Fibroblast of the conjunctiva (primary cell): ENCODE measurements around the gene NFIA.
A peak's percentile ranks its signal among the peaks of the same experiment; 100 is the strongest.

Experiments used
- DNase-seq: peaks from one replicate; pipeline ENCODE4 v3.0.0-alpha.2; 2010; ENCODE audit warnings: low read depth

The NFIA gene

GRCh38 chr1:61299463-61299862, 217.1 kb downstream of the NFIA start:
- DNase-seq = no peak

- DNase-seq = no peak
Measured at GRCh38 chr1:61300899-61301298, 218.5 kb downstream of the NFIA start.

- peak; percentile 84 for DNase-seq
Measured at GRCh38 chr1:61301824-61302657, 219.7 kb downstream of the NFIA start.

GRCh38 chr1:61307422-61308142, 225.2 kb downstream of the NFIA start:
- DNase-seq = no peak

GRCh38 chr1:61310057-61310456, 227.7 kb downstream of the NFIA start:
- DNase-seq = no peak

GRCh38 chr1:61310538-61310937, 228.2 kb downstream of the NFIA start:
- DNase-seq = no peak

GRCh38 chr1:61313906-61314422, 231.6 kb downstream of the NFIA start:
- DNase-seq = no peak

GRCh38 chr1:61315011-61315410, 232.7 kb downstream of the NFIA start:
- no peak for DNase-seq

- DNase-seq = no peak
Measured at GRCh38 chr1:61316493-61316892, 234.1 kb downstream of the NFIA start.

- peak; percentile 89 for DNase-seq
Measured at GRCh38 chr1:61318319-61319125, 236.2 kb downstream of the NFIA start.

- no peak for DNase-seq
Measured at GRCh38 chr1:61320575-61320974, 238.2 kb downstream of the NFIA start.

- no peak for DNase-seq
Measured at GRCh38 chr1:61322008-61322744, 239.8 kb downstream of the NFIA start.

- no peak for DNase-seq
Measured at GRCh38 chr1:61322769-61323168, 240.4 kb downstream of the NFIA start.

- no peak for DNase-seq
Measured at GRCh38 chr1:61323681-61324328, 241.4 kb downstream of the NFIA start.

- no peak for DNase-seq
Measured at GRCh38 chr1:61326713-61327112, 244.4 kb downstream of the NFIA start.

GRCh38 chr1:61327436-61327835, 245.1 kb downstream of the NFIA start:
- no peak for DNase-seq

GRCh38 chr1:61329556-61329955, 247.2 kb downstream of the NFIA start:
- no peak for DNase-seq

- DNase-seq = no peak
Measured at GRCh38 chr1:61330018-61330417, 247.7 kb downstream of the NFIA start.

GRCh38 chr1:61330571-61330970, 248.2 kb downstream of the NFIA start:
- no peak for DNase-seq

- DNase-seq = no peak
Measured at GRCh38 chr1:61332196-61332753, 249.9 kb downstream of the NFIA start.

- DNase-seq = no peak
Measured at GRCh38 chr1:61332796-61333195, 250.4 kb downstream of the NFIA start.
